HepG2 (cell line): ENCODE results near the gene CMTM4. TPM values are rescaled to one million over a fixed set of nuclear protein-coding genes. Genes with fewer than 3 reads are reported as not detected.

Experiments
- CCDC6 ChIP-seq: sonication (generic); formaldehyde crosslinking; IDR thresholded peaks from 2 replicates; pipeline ENCODE4 v1.8.1; 2022; ENCODE audit warnings: mild to moderate bottlenecking, missing genetic modification reagents, moderate library complexity
- CEBPG ChIP-seq: IDR thresholded peaks from 2 replicates; pipeline ENCODE4 v1.6.1; 2016
- DPF2 ChIP-seq: sonication (generic); formaldehyde crosslinking; IDR thresholded peaks from 2 replicates; pipeline ENCODE4 v1.4.0; 2020; ENCODE audit warnings: mild to moderate bottlenecking, low read depth, missing genetic modification reagents, borderline replicate concordance
- ISL2 ChIP-seq: sonication (generic); formaldehyde crosslinking; IDR thresholded peaks from 2 replicates; pipeline ENCODE4 v1.5.0; 2020; ENCODE audit warnings: missing genetic modification reagents
- NCOA5 ChIP-seq: sonication (generic); formaldehyde crosslinking; IDR thresholded peaks from 2 replicates; pipeline ENCODE4 v1.4.0; 2020; ENCODE audit warnings: missing genetic modification reagents
- RFX3 ChIP-seq: IDR thresholded peaks from 2 replicates; pipeline ENCODE4 v1.6.1; 2016; ENCODE audit warnings: missing biosample characterization, missing genetic modification reagents
- RFXAP ChIP-seq: sonication (generic); formaldehyde crosslinking; IDR thresholded peaks from 2 replicates; pipeline ENCODE4 v1.4.0; 2020; ENCODE audit warnings: missing genetic modification reagents, borderline replicate concordance
- SIN3B ChIP-seq: fragments of 150-350 bp; IDR thresholded peaks from 2 replicates; pipeline ENCODE4 v1.6.1; 2014; ENCODE audit warnings: low read length
- SYNCRIP ChIP-seq: fragments of 200-400 bp; formaldehyde crosslinking; IDR thresholded peaks from 2 replicates; pipeline ENCODE4 v1.6.1; 2018; ENCODE audit warnings: mild to moderate bottlenecking, low read depth, low read length; ENCODE audit not compliant: insufficient read depth
- TEAD2 ChIP-seq: sonication (generic); formaldehyde crosslinking; IDR thresholded peaks from 2 replicates; pipeline ENCODE4 v1.9.0; 2021; ENCODE audit warnings: missing genetic modification reagents
- ZFP36L1 ChIP-seq: sonication (generic); formaldehyde crosslinking; IDR thresholded peaks from 2 replicates; pipeline ENCODE4 v1.8.0; 2022; ENCODE audit warnings: mild to moderate bottlenecking, missing genetic modification reagents, moderate library complexity
- ZNF124 ChIP-seq: sonication (generic); formaldehyde crosslinking; IDR thresholded peaks from 2 replicates; pipeline ENCODE4 v1.4.0; 2020; ENCODE audit warnings: missing genetic modification reagents
- ZNF160 ChIP-seq: sonication (generic); formaldehyde crosslinking; IDR thresholded peaks from 2 replicates; pipeline ENCODE4 v1.8.0; 2022; ENCODE audit warnings: mild to moderate bottlenecking, inconsistent platforms, missing genetic modification reagents
- ZNF232 ChIP-seq: sonication (generic); formaldehyde crosslinking; IDR thresholded peaks from 2 replicates; pipeline ENCODE4 v1.4.0; 2020; ENCODE audit warnings: missing genetic modification reagents, borderline replicate concordance
- ZNF256 ChIP-seq: sonication (generic); formaldehyde crosslinking; conservative IDR thresholded peaks from 2 replicates; pipeline ENCODE4 v1.4.0; 2020; ENCODE audit warnings: missing genetic modification reagents
- ZNF34 ChIP-seq: sonication (generic); formaldehyde crosslinking; IDR thresholded peaks from 2 replicates; pipeline ENCODE4 v1.4.0; 2020; ENCODE audit warnings: mild to moderate bottlenecking, missing genetic modification reagents, borderline replicate concordance
- ZNF530 ChIP-seq: sonication (generic); formaldehyde crosslinking; IDR thresholded peaks from 2 replicates; pipeline ENCODE4 v1.5.0; 2020; ENCODE audit warnings: low read depth, mild to moderate bottlenecking, missing genetic modification reagents
- ZNF569 ChIP-seq: sonication (generic); formaldehyde crosslinking; IDR thresholded peaks from 2 replicates; pipeline ENCODE4 v1.5.0; 2020; ENCODE audit warnings: mild to moderate bottlenecking, missing genetic modification reagents, moderate library complexity, borderline replicate concordance
- ZNF841 ChIP-seq: sonication (generic); formaldehyde crosslinking; IDR thresholded peaks from 2 replicates; pipeline ENCODE4 v1.8.1; 2023; ENCODE audit warnings: missing genetic modification reagents, borderline replicate concordance
- polyA plus RNA-seq, 8 experiments: library from polyadenylated mRNA; depleted of rRNA in 3 of 8; stranded (reverse) in 7 of 8; unstranded in 1 of 8; fragments of >200 nt; fragmentation: Illumina TruSeq in 4 of 8; extraction: Trizol in 4 of 8; gene quantifications; 2 replicates each; pipeline versions ENCODE4 v1.2.1 to v1.2.3, GENCODE V29; 2011 to 2016; ENCODE audit warnings: low read depth in 4 of 8, missing spikeins in 1 of 8, mixed read lengths in 1 of 8; ENCODE audit not compliant: insufficient read depth in 1 of 8
- total RNA-seq, 5 experiments: library from RNA; depleted of rRNA; stranded (reverse); fragments of >200 nt; fragmentation: Illumina TruSeq; extraction: Trizol; gene quantifications; 2 replicates each; pipeline ENCODE4 v1.2.3, GENCODE V29; 2016; ENCODE audit warnings: low read depth in 1 of 5
- TF ChIP-seq, protein P1 (sequence below): sonication (generic); formaldehyde crosslinking; IDR thresholded peaks from 2 replicates; pipeline ENCODE4 v1.4.0; 2020; ENCODE audit warnings: missing genetic modification reagents, borderline replicate concordance
- TF ChIP-seq, protein P2 (sequence below): IDR thresholded peaks from 2 replicates; pipeline ENCODE4 v1.6.1; 2016; ENCODE audit warnings: low read depth
- TF ChIP-seq, protein P3 (sequence below): sonication (generic); formaldehyde crosslinking; IDR thresholded peaks from 2 replicates; pipeline ENCODE4 v1.5.0; 2020; ENCODE audit warnings: missing genetic modification reagents
- TF ChIP-seq, protein P4 (sequence below): sonication (generic); formaldehyde crosslinking; IDR thresholded peaks from 2 replicates; pipeline ENCODE4 v1.4.0; 2020; ENCODE audit warnings: mild to moderate bottlenecking, missing genetic modification reagents

The CMTM4 gene
- total and polyA plus RNA-seq, 2 of the 13 experiments (the other 11 are each of a cell fraction or from before 2014, with no cell fraction given) = 32.0 to 36.3 TPM

DNA sequence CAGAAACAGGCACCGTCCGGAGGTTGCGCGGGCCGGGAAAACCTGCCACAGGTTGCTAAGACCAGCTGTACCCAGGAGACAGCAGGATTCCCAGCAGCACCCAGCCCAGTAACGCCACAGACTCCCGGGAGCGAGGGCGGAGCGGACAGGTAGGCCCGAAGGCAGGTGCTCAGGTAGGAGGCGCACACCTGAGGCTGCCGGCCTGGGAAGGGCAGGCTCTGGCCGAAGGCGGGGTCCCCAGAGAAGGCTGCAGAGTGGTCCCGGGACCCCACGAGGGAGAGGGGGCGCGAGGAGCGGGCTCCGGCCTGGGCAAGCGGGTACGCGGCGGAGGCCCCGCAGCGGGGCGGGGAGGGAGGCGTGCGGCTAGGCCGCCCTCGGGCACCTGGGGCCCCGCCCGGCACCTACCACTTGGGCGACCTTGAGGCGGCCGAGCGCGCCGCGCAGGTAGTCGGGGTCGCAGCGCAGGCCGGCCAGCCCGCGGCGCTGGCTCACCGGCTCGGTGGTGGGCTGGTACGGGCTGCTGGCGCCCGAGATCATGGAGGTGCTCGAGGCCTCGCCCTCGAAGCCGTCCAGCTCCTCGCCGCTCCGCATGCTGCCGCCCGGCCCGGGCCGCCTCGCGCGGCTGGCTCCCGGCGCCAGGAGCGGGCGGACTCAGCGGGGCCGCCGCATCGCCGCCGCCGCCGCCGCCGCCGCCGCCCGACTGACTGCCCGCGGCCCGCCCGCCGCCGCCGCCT is 441 bp downstream of the CMTM4 start (continued):
- TF ChIP-seq, protein P1, sequence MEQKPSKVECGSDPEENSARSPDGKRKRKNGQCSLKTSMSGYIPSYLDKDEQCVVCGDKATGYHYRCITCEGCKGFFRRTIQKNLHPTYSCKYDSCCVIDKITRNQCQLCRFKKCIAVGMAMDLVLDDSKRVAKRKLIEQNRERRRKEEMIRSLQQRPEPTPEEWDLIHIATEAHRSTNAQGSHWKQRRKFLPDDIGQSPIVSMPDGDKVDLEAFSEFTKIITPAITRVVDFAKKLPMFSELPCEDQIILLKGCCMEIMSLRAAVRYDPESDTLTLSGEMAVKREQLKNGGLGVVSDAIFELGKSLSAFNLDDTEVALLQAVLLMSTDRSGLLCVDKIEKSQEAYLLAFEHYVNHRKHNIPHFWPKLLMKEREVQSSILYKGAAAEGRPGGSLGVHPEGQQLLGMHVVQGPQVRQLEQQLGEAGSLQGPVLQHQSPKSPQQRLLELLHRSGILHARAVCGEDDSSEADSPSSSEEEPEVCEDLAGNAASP (CRISPR knock-in tag) = no peak
- TF ChIP-seq, protein P2, sequence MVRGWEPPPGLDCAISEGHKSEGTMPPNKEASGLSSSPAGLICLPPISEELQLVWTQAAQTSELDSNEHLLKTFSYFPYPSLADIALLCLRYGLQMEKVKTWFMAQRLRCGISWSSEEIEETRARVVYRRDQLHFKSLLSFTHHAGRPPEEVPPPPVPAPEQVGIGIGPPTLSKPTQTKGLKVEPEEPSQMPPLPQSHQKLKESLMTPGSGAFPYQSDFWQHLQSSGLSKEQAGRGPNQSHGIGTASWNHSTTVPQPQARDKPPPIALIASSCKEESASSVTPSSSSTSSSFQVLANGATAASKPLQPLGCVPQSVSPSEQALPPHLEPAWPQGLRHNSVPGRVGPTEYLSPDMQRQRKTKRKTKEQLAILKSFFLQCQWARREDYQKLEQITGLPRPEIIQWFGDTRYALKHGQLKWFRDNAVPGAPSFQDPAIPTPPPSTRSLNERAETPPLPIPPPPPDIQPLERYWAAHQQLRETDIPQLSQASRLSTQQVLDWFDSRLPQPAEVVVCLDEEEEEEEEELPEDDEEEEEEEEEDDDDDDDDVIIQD (CRISPR knock-in tag) = no peak
- no peak for TF ChIP-seq ZNF256
- TF ChIP-seq TEAD2 = peak; percentile 25; the same call in 1 of the 2 replicates
- TF ChIP-seq, protein P3, sequence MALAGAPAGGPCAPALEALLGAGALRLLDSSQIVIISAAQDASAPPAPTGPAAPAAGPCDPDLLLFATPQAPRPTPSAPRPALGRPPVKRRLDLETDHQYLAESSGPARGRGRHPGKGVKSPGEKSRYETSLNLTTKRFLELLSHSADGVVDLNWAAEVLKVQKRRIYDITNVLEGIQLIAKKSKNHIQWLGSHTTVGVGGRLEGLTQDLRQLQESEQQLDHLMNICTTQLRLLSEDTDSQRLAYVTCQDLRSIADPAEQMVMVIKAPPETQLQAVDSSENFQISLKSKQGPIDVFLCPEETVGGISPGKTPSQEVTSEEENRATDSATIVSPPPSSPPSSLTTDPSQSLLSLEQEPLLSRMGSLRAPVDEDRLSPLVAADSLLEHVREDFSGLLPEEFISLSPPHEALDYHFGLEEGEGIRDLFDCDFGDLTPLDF (CRISPR knock-in tag) = no peak
- TF ChIP-seq ZNF841 (CRISPR knock-in tag) = no peak
- no peak for TF ChIP-seq DPF2 (CRISPR knock-in tag)
- TF ChIP-seq ZNF232 (CRISPR knock-in tag) = no peak
- TF ChIP-seq ZNF530 = no peak
- TF ChIP-seq ZNF34 (CRISPR knock-in tag) = no peak
- no peak for TF ChIP-seq NCOA5
- no peak for TF ChIP-seq CCDC6 (CRISPR knock-in tag)
- TF ChIP-seq, protein P4, sequence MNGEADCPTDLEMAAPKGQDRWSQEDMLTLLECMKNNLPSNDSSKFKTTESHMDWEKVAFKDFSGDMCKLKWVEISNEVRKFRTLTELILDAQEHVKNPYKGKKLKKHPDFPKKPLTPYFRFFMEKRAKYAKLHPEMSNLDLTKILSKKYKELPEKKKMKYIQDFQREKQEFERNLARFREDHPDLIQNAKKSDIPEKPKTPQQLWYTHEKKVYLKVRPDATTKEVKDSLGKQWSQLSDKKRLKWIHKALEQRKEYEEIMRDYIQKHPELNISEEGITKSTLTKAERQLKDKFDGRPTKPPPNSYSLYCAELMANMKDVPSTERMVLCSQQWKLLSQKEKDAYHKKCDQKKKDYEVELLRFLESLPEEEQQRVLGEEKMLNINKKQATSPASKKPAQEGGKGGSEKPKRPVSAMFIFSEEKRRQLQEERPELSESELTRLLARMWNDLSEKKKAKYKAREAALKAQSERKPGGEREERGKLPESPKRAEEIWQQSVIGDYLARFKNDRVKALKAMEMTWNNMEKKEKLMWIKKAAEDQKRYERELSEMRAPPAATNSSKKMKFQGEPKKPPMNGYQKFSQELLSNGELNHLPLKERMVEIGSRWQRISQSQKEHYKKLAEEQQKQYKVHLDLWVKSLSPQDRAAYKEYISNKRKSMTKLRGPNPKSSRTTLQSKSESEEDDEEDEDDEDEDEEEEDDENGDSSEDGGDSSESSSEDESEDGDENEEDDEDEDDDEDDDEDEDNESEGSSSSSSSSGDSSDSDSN (CRISPR knock-in tag) = peak; percentile 68
- TF ChIP-seq RFX3 = no peak
- TF ChIP-seq ZNF569 (CRISPR knock-in tag) = no peak
- 0 out of 2 replicates have a peak, but pooled peaks have one; percentile 27 for TF ChIP-seq RFXAP (CRISPR knock-in tag)
- TF ChIP-seq SIN3B = no peak
- TF ChIP-seq ZFP36L1 (CRISPR knock-in tag) = no peak
- no peak for TF ChIP-seq CEBPG (CRISPR knock-in tag)
- TF ChIP-seq ZNF124 (CRISPR knock-in tag) = no peak
- no peak for TF ChIP-seq SYNCRIP
- no peak for TF ChIP-seq ZNF160 (CRISPR knock-in tag)
- no peak for TF ChIP-seq ISL2 (CRISPR knock-in tag)
